ENCODE results near the gene IQCM. TPM values are rescaled to one million over a fixed set of nuclear protein-coding genes. Genes with fewer than 3 reads are reported as not detected.
A peak's percentile ranks its signal among the peaks of the same experiment; 100 is the strongest.

Gene IQCM
- total RNA-seq, 2 donors from 2014 or later: not detected

- Mint-ChIP-seq H3K27ac (no peak overlapping the region), H3K4me3 (no peak overlapping the region), H3K27me3 (ENCODE audit: low read depth) (no peaks in the 10 kb centered on the region), H3K9me3 (no peaks in the 10 kb centered on the region), H3K4me1 (ENCODE audit: low read depth) (no peaks in the 10 kb centered on the region), H3K36me3 (ENCODE audit: insufficient read depth in 2 of 2) (no peaks in the 10 kb centered on the region)
- ATAC-seq (replicated peaks in 1 of 2) (peak; percentile 39 to 53), DNase-seq (no peak)
Observed at GRCh38 chr4:149426461-149426860, 389.2 kb downstream of the IQCM start.

GRCh38 chr4:149409555-149409962 is 406.1 kb downstream of the IQCM start:
- ATAC-seq (replicated peaks in 1 of 2) (no peak), DNase-seq (no peak)
- Mint-ChIP-seq H3K9me3 (peaks cover 4 to 7% of the 10 kb centered on the region in 2 donors), H3K27me3 (ENCODE audit: low read depth) (no peaks in the 10 kb centered on the region), H3K36me3 (ENCODE audit: insufficient read depth in 2 of 2) (no peaks in the 10 kb centered on the region), H3K27ac (no peak overlapping the region), H3K4me1 (ENCODE audit: low read depth) (no peaks in the 10 kb centered on the region), H3K4me3 (no peak overlapping the region)

GRCh38 chr4:149409146-149409545 is 406.5 kb downstream of the IQCM start:
- Mint-ChIP-seq H3K9me3 (peaks cover 4 to 7% of the 10 kb centered on the region in 2 donors), H3K27ac (no peak overlapping the region), H3K4me3 (no peak overlapping the region), H3K4me1 (ENCODE audit: low read depth) (no peaks in the 10 kb centered on the region), H3K36me3 (ENCODE audit: insufficient read depth in 2 of 2) (no peaks in the 10 kb centered on the region), H3K27me3 (ENCODE audit: low read depth) (no peaks in the 10 kb centered on the region)
- DNase-seq (no peak), ATAC-seq (replicated peaks in 1 of 2) (no peak)

GRCh38 chr4:149404143-149404542 is 411.5 kb downstream of the IQCM start:
- Mint-ChIP-seq H3K4me1 (ENCODE audit: low read depth) (no peaks in the 10 kb centered on the region), H3K27ac (no peak overlapping the region), H3K9me3 (peaks cover 4 to 5% of the 10 kb centered on the region in 2 donors), H3K4me3 (no peak overlapping the region), H3K36me3 (ENCODE audit: insufficient read depth in 2 of 2) (no peaks in the 10 kb centered on the region), H3K27me3 (ENCODE audit: low read depth) (no peaks in the 10 kb centered on the region)
- no peak for ATAC-seq (replicated peaks in 1 of 2)
- no peak for DNase-seq

DNA sequence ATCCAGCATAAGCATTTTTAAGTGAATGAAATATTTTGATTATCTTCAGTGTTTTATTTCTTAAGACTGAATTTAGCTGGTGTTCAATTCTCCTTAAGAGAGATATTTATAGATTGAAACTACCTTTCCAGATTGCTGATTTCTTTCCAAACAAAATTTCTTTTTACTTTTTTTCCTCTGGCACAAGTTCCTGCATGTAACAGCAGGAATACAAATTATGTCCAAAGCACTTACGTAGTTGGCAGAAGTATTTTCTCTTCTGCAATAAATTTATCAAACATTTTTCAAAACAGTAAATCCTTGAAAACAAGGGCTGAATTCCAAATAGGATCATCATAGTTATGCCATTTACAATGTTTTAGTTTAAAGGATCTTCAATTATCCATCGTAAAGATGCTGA is 412.6 kb downstream of the IQCM start:
- Mint-ChIP-seq H3K4me1 (ENCODE audit: low read depth) (no peaks in the 10 kb centered on the region), H3K4me3 (no peak overlapping the region), H3K27ac (no peak overlapping the region), H3K36me3 (ENCODE audit: insufficient read depth in 2 of 2) (no peaks in the 10 kb centered on the region), H3K27me3 (ENCODE audit: low read depth) (no peaks in the 10 kb centered on the region), H3K9me3 (peaks cover 5 to 7% of the 10 kb centered on the region in 2 donors)
- no peak for DNase-seq
- no peak for ATAC-seq (replicated peaks in 1 of 2)

- ATAC-seq (replicated peaks in 1 of 2) (no peak), DNase-seq (no peak)
- Mint-ChIP-seq H3K9me3 (peaks cover 1 to 6% of the 10 kb centered on the region in 2 donors), H3K27ac (no peak overlapping the region), H3K27me3 (ENCODE audit: low read depth) (no peaks in the 10 kb centered on the region), H3K36me3 (ENCODE audit: insufficient read depth in 2 of 2) (no peaks in the 10 kb centered on the region), H3K4me3 (no peak overlapping the region), H3K4me1 (ENCODE audit: low read depth) (no peaks in the 10 kb centered on the region)
Observed at GRCh38 chr4:149398993-149399392, 416.6 kb downstream of the IQCM start.

DNA sequence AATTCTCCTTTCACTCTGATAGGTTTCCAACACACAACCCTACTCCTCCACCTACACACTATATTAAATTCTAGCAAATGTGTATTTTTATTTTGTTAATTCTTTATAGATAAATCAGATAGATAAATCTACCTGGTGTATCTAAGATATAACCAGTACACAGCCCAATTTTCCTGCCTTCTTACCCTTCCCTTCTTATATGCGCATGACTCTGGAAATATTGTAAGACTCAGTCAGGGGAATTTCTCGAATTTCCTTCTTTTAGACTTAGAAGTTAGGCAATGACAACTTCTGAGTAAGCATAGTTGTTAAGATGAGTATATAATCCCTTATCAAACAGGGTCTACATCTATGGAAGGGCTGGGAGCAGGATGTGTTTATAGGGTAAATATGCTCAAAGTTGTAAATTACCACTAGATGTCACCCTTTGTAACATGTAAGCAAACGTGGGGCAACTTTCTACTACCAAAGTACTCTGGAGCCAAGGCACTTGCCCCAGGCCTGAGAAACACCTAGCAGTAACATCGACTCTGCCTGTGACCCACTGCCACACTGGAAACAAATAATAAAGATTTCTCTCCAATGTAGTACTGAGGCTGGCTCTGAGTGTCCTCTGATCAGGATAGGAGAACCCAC is 444.7 kb downstream of the IQCM start:
- no peak for ATAC-seq (replicated peaks in 1 of 2)

DNA sequence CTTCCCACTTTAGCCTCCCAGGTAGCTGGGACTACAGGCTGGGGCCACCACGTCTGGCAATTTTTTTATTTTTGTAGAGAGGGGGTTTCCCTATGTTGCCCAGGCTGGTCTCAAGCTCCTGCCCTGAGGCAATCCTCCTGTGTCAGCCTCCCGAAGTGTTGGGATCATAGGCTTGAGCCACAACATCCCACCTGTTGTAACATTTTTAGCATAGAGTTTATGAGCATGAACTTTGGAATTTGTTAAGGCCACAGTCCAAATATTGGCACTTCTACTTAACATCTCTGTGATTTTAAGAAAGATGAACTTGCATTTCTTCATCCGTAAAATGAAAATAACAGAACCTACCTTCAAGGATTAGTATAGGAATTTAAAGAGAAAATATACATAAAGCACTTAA is 445.6 kb downstream of the IQCM start:
- H3K4me3 Mint-ChIP-seq: no peak overlapping the region
- no peaks in the 10 kb centered on the region for H3K36me3 Mint-ChIP-seq (ENCODE audit: insufficient read depth in 2 of 2)
- no peak for ATAC-seq (replicated peaks in 1 of 2)
- DNase-seq: no peak
- H3K27me3 Mint-ChIP-seq (ENCODE audit: low read depth): no peaks in the 10 kb centered on the region
- H3K9me3 Mint-ChIP-seq: peaks cover 0 to 1% of the 10 kb centered on the region in 2 donors
- H3K4me1 Mint-ChIP-seq (ENCODE audit: low read depth): no peaks in the 10 kb centered on the region
- no peak overlapping the region for H3K27ac Mint-ChIP-seq

More for the DNA sequence above, 444.7 kb downstream of the IQCM start:
- DNase-seq: no peak
- H3K4me1 Mint-ChIP-seq (ENCODE audit: low read depth): no peaks in the 10 kb centered on the region
- no peak overlapping the region for H3K4me3 Mint-ChIP-seq
- peaks cover 1 to 2% of the 10 kb centered on the region in 2 donors for H3K9me3 Mint-ChIP-seq
- no peak overlapping the region for H3K27ac Mint-ChIP-seq
- H3K36me3 Mint-ChIP-seq (ENCODE audit: insufficient read depth in 2 of 2): no peaks in the 10 kb centered on the region
- no peaks in the 10 kb centered on the region for H3K27me3 Mint-ChIP-seq (ENCODE audit: low read depth)

DNA sequence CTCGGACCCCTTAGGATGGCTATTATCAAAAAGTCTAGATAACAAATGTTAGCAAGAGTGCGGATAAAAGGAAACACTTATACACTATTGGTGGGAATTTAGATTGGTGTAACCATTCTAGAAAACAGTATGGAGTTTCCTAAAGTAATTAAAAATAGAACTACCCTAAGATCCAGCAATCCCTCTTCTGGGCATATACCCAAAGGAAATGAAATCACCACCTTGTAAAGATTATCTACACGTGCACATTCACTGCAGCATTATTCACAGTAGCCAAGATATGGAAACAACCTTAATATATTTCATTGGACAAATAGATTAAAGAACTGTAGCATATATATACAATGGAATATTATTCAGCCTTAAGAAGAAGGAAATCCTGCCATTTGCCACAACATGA is 462.4 kb downstream of the IQCM start:
- Mint-ChIP-seq H3K36me3 (ENCODE audit: insufficient read depth in 2 of 2) (no peaks in the 10 kb centered on the region), H3K4me1 (ENCODE audit: low read depth) (no peaks in the 10 kb centered on the region), H3K9me3 (peaks cover 3 to 5% of the 10 kb centered on the region in 2 donors), H3K4me3 (no peak overlapping the region), H3K27ac (no peak overlapping the region), H3K27me3 (ENCODE audit: low read depth) (no peaks in the 10 kb centered on the region)
- no peak for DNase-seq
- ATAC-seq (replicated peaks in 1 of 2): no peak

GRCh38 chr4:149349541-149349940 is 466.1 kb downstream of the IQCM start:
- H3K27me3 Mint-ChIP-seq (ENCODE audit: low read depth): no peaks in the 10 kb centered on the region
- no peaks in the 10 kb centered on the region for H3K36me3 Mint-ChIP-seq (ENCODE audit: insufficient read depth in 2 of 2)
- DNase-seq: no peak
- ATAC-seq (replicated peaks in 1 of 2): no peak
- H3K27ac Mint-ChIP-seq: no peak overlapping the region
- H3K9me3 Mint-ChIP-seq: peaks cover 3 to 4% of the 10 kb centered on the region in 2 donors
- H3K4me1 Mint-ChIP-seq (ENCODE audit: low read depth): no peaks in the 10 kb centered on the region
- no peak overlapping the region for H3K4me3 Mint-ChIP-seq

- H3K9me3 Mint-ChIP-seq: no peaks in the 10 kb centered on the region
- ATAC-seq (replicated peaks in 1 of 2) (no peak), DNase-seq (no peak)
- no peak overlapping the region for H3K4me3 Mint-ChIP-seq
- no peaks in the 10 kb centered on the region for H3K27me3 Mint-ChIP-seq (ENCODE audit: low read depth)
- H3K36me3 Mint-ChIP-seq (ENCODE audit: insufficient read depth in 2 of 2): no peaks in the 10 kb centered on the region
- H3K27ac Mint-ChIP-seq: no peak overlapping the region
- H3K4me1 Mint-ChIP-seq (ENCODE audit: low read depth): no peaks in the 10 kb centered on the region
Observed at GRCh38 chr4:149347139-149347538, 468.5 kb downstream of the IQCM start.

DNA sequence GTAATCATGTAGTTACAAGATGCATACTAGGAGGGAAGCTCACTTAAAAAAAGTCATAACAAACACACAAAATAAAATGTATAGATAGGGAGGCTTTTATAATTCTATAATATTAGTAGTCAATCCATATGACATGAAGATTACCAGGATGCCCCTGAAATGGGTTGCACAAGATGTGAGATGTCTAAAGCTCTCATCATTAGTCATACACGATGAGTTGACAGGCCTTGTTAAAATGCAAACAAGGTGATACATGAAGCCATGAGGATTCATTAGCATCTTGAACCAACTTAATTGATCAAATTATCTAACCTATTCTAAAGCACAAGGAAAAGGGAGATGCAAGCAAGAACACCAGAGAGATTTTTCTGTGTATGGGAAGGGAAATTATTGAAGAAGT is 470.2 kb downstream of the IQCM start:
- no peak for DNase-seq
- Mint-ChIP-seq H3K9me3 (no peaks in the 10 kb centered on the region), H3K27ac (no peak overlapping the region), H3K4me3 (no peak overlapping the region), H3K4me1 (ENCODE audit: low read depth) (no peaks in the 10 kb centered on the region), H3K36me3 (ENCODE audit: insufficient read depth in 2 of 2) (no peaks in the 10 kb centered on the region), H3K27me3 (ENCODE audit: low read depth) (no peaks in the 10 kb centered on the region)
- ATAC-seq (replicated peaks in 1 of 2): no peak

DNA sequence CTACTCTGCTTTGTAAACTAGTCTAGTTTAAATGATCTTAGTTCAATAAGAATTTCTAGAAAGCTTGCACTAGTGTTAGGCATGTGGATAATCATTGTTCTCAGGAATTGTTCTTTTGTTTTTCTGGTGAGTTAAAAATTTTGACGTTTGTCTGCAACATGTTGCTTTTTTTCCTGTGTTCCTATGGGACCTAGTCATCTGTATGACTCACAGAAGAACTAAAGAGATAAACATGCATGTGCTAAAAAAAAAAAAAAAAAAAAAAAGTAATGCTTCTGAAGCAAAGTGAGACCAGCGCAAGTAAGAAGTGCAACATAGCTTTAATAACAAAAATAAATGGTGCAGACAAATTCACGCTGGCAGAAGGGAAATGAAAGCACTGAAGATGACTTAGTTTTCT is 471.2 kb downstream of the IQCM start:
- no peak overlapping the region for H3K27ac Mint-ChIP-seq
- no peaks in the 10 kb centered on the region for H3K4me1 Mint-ChIP-seq (ENCODE audit: low read depth)
- no peak for ATAC-seq (replicated peaks in 1 of 2)
- no peaks in the 10 kb centered on the region for H3K27me3 Mint-ChIP-seq (ENCODE audit: low read depth)
- no peaks in the 10 kb centered on the region for H3K36me3 Mint-ChIP-seq (ENCODE audit: insufficient read depth in 2 of 2)
- DNase-seq: no peak
- H3K9me3 Mint-ChIP-seq: peaks cover 0 to 3% of the 10 kb centered on the region in 2 donors
- no peak overlapping the region for H3K4me3 Mint-ChIP-seq

DNA sequence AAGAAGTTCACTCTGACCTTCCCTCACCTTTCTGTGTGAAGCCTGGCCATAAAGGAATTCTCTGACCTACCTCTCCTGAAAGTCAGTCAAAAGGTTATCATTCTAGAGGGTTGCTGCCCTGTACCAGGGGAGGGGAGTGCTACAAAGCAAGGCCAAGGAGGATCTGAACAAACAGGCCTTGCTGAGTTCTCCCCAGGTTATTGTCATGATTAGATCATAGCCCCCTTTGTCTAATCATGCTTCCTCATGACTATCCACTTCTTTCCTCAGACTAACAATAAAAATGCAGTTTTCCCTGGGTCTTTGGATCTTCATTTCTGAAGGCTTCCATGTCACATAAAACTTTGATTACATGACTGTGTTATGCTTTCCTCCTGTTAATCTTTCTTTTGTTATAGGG is 472.0 kb downstream of the IQCM start:
- Mint-ChIP-seq H3K27ac (no peak overlapping the region), H3K4me3 (no peak overlapping the region), H3K27me3 (ENCODE audit: low read depth) (no peaks in the 10 kb centered on the region), H3K4me1 (ENCODE audit: low read depth) (no peaks in the 10 kb centered on the region), H3K9me3 (peaks cover 3 to 4% of the 10 kb centered on the region in 2 donors), H3K36me3 (ENCODE audit: insufficient read depth in 2 of 2) (no peaks in the 10 kb centered on the region)
- DNase-seq (no peak), ATAC-seq (replicated peaks in 1 of 2) (no peak)
